ENCODE measurements around the gene ABR.

GRCh38 chr17:1197781-1198490, 18.2 kb upstream of the ABR start:
- no peak for TF ChIP-seq CTCF (IDR thresholded peaks at IDR 0.05; ENCODE audit: poor library complexity, severe bottlenecking)
- TF ChIP-seq TAF1 (IDR thresholded peaks at IDR 0.05; ENCODE audit: low read depth) = no peak
- TF ChIP-seq POLR2AphosphoS5 (IDR thresholded peaks at IDR 0.05) = no peak
